GM21360 (cell line): ENCODE data around the gene GNAI1.
A peak's percentile ranks its signal among the peaks of the same experiment; 100 is the strongest.

ENCODE experiments used
- ATAC-seq: cut with Tn5 transposase; IDR thresholded peaks from one replicate; pipeline ENCODE4 v1.9.1; 2021; ENCODE audit warnings: mild to moderate bottlenecking, moderate library complexity; ENCODE audit not compliant: unreplicated experiment

GNAI1 gene

GRCh38 chr7:80134536-80135308 lies at the start of gene GNAI1:
GNAI1 (plus strand) TSS chr7:80134831; CDS start chr7:80135161, 330 bp downstream.
- peak; percentile 45 for ATAC-seq

- ATAC-seq: no peak
Observed at GRCh38 chr7:80087051-80087770, 47.4 kb upstream of the GNAI1 start.

GRCh38 chr7:80087771-80088170 lies 46.9 kb upstream of the GNAI1 start:
- ATAC-seq: no peak

GRCh38 chr7:80088705-80089104 lies 45.9 kb upstream of the GNAI1 start:
- ATAC-seq: no peak

- no peak for ATAC-seq
Observed at GRCh38 chr7:80089366-80089765, 45.3 kb upstream of the GNAI1 start.

- no peak for ATAC-seq
Observed at GRCh38 chr7:80093349-80093748, 41.3 kb upstream of the GNAI1 start.

- ATAC-seq: no peak
Observed at GRCh38 chr7:80095545-80095944, 39.1 kb upstream of the GNAI1 start.

GRCh38 chr7:80097756-80098155 lies 36.9 kb upstream of the GNAI1 start:
- no peak for ATAC-seq

GRCh38 chr7:80098795-80099194 lies 35.8 kb upstream of the GNAI1 start:
- no peak for ATAC-seq

- no peak for ATAC-seq
Observed at GRCh38 chr7:80100254-80100653, 34.4 kb upstream of the GNAI1 start.

- no peak for ATAC-seq
Observed at GRCh38 chr7:80105701-80106408, 28.8 kb upstream of the GNAI1 start.

- ATAC-seq: no peak
Observed at GRCh38 chr7:80106498-80107113, 28.0 kb upstream of the GNAI1 start.

GRCh38 chr7:80107278-80107677 lies 27.4 kb upstream of the GNAI1 start:
- ATAC-seq: no peak

GRCh38 chr7:80110376-80110775 lies 24.3 kb upstream of the GNAI1 start:
- ATAC-seq: no peak

GRCh38 chr7:80114159-80114558 lies 20.5 kb upstream of the GNAI1 start:
- no peak for ATAC-seq

GRCh38 chr7:80124526-80125264 lies 9.9 kb upstream of the GNAI1 start:
- no peak for ATAC-seq

GRCh38 chr7:80127412-80128160 lies 7.0 kb upstream of the GNAI1 start:
- ATAC-seq: no peak

- no peak for ATAC-seq
Observed at GRCh38 chr7:80128918-80129317, 5.7 kb upstream of the GNAI1 start.

- ATAC-seq: no peak
Observed at GRCh38 chr7:80129785-80130184, 4.8 kb upstream of the GNAI1 start.
